HEK293 (cell line): Measurements from ENCODE around the gene CIP2A.

Experiments
- GFI1B ChIP-seq: fragments of 450-650 bp; formaldehyde crosslinking; IDR thresholded peaks from 2 replicates; pipeline ENCODE4 v1.5.1; 2016; ENCODE audit warnings: missing biosample characterization, missing genetic modification characterization
- HOXA7 ChIP-seq: sonication (generic); formaldehyde crosslinking; IDR thresholded peaks from 2 replicates; pipeline ENCODE4 v1.8.1; 2022; ENCODE audit warnings: missing genetic modification reagents, borderline replicate concordance
- MEIS1 ChIP-seq: sonication (generic); formaldehyde crosslinking; IDR thresholded peaks from 2 replicates; pipeline ENCODE4 v1.8.1; 2022; ENCODE audit warnings: missing genetic modification reagents, mild to moderate bottlenecking, borderline replicate concordance
- ZNF140 ChIP-seq: fragments of 450-650 bp; formaldehyde crosslinking; IDR thresholded peaks from 2 replicates; pipeline ENCODE4 v1.5.1; 2016; ENCODE audit warnings: missing biosample characterization, missing genetic modification characterization
- ZNF776 ChIP-seq: fragments of 450-650 bp; formaldehyde crosslinking; IDR thresholded peaks from 2 replicates; pipeline ENCODE4 v1.5.0; 2017; ENCODE audit warnings: missing biosample characterization, missing genetic modification characterization, borderline replicate concordance
- TF ChIP-seq, protein P1 (sequence below): fragments of 450-650 bp; formaldehyde crosslinking; IDR thresholded peaks from 2 replicates; pipeline ENCODE4 v1.5.1; 2016; ENCODE audit warnings: missing biosample characterization, missing genetic modification characterization
- TF ChIP-seq, protein P2 (sequence below): fragments of 450-650 bp; formaldehyde crosslinking; IDR thresholded peaks from 2 replicates; pipeline ENCODE4 v1.5.1; 2016; ENCODE audit warnings: missing biosample characterization, missing genetic modification characterization
- TF ChIP-seq, protein P3 (sequence below): fragments of 450-650 bp; formaldehyde crosslinking; IDR thresholded peaks from 2 replicates; pipeline ENCODE4 v1.5.1; 2016; ENCODE audit warnings: missing biosample characterization, missing genetic modification characterization
- TF ChIP-seq, protein P4 (sequence below): fragments of 450-650 bp; formaldehyde crosslinking; IDR thresholded peaks from 2 replicates; pipeline ENCODE4 v1.5.1; 2016; ENCODE audit warnings: missing biosample characterization, missing genetic modification characterization
- TF ChIP-seq, protein P5 (sequence below): fragments of 450-650 bp; IDR thresholded peaks from 2 replicates; pipeline ENCODE4 v1.5.1; 2018; ENCODE audit warnings: missing biosample characterization, missing genetic modification characterization
- TF ChIP-seq, protein P6 (sequence below): fragments of 450-650 bp; formaldehyde crosslinking; IDR thresholded peaks from 2 replicates; pipeline ENCODE4 v1.5.1; 2016; ENCODE audit warnings: missing biosample characterization, missing genetic modification characterization, borderline replicate concordance
- TF ChIP-seq, protein P7 (sequence below): fragments of 450-650 bp; formaldehyde crosslinking; optimal IDR thresholded peaks from 2 replicates; pipeline ENCODE3; 2016; ENCODE audit warnings: missing biosample characterization, mild to moderate bottlenecking, missing genetic modification characterization
- TF ChIP-seq, protein P8 (sequence below): fragments of 450-650 bp; formaldehyde crosslinking; conservative IDR thresholded peaks from 2 replicates; pipeline ENCODE4 v1.5.1; 2016; ENCODE audit warnings: low read depth, missing biosample characterization, missing genetic modification characterization

DNA sequence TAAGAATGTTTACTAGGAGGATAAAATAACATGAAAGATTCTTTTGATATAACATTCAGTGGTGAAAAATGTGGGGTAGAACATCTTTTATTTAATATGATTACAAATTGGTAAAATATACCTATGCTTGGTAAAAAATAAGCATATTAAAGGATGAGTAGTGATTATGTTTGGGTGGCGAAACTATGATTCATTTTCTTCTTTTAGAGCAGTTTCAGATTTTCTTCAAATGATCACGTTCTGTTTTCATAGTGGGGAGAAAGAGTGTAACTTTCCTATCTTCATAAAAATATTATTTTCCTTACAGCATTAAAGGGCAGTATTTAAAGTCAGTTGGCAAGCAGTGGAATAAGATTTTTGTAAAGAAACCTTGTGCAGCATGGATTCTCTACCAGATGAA, 15.8 kb upstream of the CIP2A start:
- TF ChIP-seq ZNF776 (tag by site-specific recombination) (no peak), HOXA7 (CRISPR knock-in tag) (no peak), MEIS1 (no peak), GFI1B (tag by site-specific recombination) (no peak), ZNF140 (tag by site-specific recombination) (no peak)
- TF ChIP-seq, protein P1, sequence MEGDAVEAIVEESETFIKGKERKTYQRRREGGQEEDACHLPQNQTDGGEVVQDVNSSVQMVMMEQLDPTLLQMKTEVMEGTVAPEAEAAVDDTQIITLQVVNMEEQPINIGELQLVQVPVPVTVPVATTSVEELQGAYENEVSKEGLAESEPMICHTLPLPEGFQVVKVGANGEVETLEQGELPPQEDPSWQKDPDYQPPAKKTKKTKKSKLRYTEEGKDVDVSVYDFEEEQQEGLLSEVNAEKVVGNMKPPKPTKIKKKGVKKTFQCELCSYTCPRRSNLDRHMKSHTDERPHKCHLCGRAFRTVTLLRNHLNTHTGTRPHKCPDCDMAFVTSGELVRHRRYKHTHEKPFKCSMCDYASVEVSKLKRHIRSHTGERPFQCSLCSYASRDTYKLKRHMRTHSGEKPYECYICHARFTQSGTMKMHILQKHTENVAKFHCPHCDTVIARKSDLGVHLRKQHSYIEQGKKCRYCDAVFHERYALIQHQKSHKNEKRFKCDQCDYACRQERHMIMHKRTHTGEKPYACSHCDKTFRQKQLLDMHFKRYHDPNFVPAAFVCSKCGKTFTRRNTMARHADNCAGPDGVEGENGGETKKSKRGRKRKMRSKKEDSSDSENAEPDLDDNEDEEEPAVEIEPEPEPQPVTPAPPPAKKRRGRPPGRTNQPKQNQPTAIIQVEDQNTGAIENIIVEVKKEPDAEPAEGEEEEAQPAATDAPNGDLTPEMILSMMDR, result no peak
- TF ChIP-seq, protein P2, sequence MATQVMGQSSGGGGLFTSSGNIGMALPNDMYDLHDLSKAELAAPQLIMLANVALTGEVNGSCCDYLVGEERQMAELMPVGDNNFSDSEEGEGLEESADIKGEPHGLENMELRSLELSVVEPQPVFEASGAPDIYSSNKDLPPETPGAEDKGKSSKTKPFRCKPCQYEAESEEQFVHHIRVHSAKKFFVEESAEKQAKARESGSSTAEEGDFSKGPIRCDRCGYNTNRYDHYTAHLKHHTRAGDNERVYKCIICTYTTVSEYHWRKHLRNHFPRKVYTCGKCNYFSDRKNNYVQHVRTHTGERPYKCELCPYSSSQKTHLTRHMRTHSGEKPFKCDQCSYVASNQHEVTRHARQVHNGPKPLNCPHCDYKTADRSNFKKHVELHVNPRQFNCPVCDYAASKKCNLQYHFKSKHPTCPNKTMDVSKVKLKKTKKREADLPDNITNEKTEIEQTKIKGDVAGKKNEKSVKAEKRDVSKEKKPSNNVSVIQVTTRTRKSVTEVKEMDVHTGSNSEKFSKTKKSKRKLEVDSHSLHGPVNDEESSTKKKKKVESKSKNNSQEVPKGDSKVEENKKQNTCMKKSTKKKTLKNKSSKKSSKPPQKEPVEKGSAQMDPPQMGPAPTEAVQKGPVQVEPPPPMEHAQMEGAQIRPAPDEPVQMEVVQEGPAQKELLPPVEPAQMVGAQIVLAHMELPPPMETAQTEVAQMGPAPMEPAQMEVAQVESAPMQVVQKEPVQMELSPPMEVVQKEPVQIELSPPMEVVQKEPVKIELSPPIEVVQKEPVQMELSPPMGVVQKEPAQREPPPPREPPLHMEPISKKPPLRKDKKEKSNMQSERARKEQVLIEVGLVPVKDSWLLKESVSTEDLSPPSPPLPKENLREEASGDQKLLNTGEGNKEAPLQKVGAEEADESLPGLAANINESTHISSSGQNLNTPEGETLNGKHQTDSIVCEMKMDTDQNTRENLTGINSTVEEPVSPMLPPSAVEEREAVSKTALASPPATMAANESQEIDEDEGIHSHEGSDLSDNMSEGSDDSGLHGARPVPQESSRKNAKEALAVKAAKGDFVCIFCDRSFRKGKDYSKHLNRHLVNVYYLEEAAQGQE (tag by site-specific recombination), result no peak
- TF ChIP-seq, protein P3, sequence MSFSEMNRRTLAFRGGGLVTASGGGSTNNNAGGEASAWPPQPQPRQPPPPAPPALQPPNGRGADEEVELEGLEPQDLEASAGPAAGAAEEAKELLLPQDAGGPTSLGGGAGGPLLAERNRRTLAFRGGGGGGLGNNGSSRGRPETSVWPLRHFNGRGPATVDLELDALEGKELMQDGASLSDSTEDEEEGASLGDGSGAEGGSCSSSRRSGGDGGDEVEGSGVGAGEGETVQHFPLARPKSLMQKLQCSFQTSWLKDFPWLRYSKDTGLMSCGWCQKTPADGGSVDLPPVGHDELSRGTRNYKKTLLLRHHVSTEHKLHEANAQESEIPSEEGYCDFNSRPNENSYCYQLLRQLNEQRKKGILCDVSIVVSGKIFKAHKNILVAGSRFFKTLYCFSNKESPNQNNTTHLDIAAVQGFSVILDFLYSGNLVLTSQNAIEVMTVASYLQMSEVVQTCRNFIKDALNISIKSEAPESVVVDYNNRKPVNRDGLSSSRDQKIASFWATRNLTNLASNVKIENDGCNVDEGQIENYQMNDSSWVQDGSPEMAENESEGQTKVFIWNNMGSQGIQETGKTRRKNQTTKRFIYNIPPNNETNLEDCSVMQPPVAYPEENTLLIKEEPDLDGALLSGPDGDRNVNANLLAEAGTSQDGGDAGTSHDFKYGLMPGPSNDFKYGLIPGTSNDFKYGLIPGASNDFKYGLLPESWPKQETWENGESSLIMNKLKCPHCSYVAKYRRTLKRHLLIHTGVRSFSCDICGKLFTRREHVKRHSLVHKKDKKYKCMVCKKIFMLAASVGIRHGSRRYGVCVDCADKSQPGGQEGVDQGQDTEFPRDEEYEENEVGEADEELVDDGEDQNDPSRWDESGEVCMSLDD, result no peak
- TF ChIP-seq, protein P4, sequence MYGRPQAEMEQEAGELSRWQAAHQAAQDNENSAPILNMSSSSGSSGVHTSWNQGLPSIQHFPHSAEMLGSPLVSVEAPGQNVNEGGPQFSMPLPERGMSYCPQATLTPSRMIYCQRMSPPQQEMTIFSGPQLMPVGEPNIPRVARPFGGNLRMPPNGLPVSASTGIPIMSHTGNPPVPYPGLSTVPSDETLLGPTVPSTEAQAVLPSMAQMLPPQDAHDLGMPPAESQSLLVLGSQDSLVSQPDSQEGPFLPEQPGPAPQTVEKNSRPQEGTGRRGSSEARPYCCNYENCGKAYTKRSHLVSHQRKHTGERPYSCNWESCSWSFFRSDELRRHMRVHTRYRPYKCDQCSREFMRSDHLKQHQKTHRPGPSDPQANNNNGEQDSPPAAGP (tag by site-specific recombination), result no peak
- TF ChIP-seq, protein P5, sequence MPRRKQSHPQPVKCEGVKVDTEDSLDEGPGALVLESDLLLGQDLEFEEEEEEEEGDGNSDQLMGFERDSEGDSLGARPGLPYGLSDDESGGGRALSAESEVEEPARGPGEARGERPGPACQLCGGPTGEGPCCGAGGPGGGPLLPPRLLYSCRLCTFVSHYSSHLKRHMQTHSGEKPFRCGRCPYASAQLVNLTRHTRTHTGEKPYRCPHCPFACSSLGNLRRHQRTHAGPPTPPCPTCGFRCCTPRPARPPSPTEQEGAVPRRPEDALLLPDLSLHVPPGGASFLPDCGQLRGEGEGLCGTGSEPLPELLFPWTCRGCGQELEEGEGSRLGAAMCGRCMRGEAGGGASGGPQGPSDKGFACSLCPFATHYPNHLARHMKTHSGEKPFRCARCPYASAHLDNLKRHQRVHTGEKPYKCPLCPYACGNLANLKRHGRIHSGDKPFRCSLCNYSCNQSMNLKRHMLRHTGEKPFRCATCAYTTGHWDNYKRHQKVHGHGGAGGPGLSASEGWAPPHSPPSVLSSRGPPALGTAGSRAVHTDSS, result no peak
- TF ChIP-seq, protein P6, sequence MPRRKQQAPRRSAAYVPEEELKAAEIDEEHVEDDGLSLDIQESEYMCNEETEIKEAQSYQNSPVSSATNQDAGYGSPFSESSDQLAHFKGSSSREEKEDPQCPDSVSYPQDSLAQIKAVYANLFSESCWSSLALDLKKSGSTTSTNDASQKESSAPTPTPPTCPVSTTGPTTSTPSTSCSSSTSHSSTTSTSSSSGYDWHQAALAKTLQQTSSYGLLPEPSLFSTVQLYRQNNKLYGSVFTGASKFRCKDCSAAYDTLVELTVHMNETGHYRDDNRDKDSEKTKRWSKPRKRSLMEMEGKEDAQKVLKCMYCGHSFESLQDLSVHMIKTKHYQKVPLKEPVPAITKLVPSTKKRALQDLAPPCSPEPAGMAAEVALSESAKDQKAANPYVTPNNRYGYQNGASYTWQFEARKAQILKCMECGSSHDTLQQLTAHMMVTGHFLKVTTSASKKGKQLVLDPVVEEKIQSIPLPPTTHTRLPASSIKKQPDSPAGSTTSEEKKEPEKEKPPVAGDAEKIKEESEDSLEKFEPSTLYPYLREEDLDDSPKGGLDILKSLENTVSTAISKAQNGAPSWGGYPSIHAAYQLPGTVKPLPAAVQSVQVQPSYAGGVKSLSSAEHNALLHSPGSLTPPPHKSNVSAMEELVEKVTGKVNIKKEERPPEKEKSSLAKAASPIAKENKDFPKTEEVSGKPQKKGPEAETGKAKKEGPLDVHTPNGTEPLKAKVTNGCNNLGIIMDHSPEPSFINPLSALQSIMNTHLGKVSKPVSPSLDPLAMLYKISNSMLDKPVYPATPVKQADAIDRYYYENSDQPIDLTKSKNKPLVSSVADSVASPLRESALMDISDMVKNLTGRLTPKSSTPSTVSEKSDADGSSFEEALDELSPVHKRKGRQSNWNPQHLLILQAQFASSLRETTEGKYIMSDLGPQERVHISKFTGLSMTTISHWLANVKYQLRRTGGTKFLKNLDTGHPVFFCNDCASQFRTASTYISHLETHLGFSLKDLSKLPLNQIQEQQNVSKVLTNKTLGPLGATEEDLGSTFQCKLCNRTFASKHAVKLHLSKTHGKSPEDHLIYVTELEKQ (tag by site-specific recombination), result no peak
- TF ChIP-seq, protein P7, sequence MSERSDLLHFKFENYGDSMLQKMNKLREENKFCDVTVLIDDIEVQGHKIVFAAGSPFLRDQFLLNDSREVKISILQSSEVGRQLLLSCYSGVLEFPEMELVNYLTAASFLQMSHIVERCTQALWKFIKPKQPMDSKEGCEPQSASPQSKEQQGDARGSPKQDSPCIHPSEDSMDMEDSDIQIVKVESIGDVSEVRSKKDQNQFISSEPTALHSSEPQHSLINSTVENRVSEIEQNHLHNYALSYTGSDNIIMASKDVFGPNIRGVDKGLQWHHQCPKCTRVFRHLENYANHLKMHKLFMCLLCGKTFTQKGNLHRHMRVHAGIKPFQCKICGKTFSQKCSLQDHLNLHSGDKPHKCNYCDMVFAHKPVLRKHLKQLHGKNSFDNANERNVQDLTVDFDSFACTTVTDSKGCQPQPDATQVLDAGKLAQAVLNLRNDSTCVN (tag by site-specific recombination), result no peak
- TF ChIP-seq, protein P8, sequence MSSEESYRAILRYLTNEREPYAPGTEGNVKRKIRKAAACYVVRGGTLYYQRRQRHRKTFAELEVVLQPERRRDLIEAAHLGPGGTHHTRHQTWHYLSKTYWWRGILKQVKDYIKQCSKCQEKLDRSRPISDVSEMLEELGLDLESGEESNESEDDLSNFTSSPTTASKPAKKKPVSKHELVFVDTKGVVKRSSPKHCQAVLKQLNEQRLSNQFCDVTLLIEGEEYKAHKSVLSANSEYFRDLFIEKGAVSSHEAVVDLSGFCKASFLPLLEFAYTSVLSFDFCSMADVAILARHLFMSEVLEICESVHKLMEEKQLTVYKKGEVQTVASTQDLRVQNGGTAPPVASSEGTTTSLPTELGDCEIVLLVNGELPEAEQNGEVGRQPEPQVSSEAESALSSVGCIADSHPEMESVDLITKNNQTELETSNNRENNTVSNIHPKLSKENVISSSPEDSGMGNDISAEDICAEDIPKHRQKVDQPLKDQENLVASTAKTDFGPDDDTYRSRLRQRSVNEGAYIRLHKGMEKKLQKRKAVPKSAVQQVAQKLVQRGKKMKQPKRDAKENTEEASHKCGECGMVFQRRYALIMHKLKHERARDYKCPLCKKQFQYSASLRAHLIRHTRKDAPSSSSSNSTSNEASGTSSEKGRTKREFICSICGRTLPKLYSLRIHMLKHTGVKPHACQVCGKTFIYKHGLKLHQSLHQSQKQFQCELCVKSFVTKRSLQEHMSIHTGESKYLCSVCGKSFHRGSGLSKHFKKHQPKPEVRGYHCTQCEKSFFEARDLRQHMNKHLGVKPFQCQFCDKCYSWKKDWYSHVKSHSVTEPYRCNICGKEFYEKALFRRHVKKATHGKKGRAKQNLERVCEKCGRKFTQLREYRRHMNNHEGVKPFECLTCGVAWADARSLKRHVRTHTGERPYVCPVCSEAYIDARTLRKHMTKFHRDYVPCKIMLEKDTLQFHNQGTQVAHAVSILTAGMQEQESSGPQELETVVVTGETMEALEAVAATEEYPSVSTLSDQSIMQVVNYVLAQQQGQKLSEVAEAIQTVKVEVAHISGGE (tag by site-specific recombination), result no peak
